ENCODE measurements around the gene PRKCA. TPM values are rescaled to one million over a fixed set of nuclear protein-coding genes. Genes with fewer than 3 reads are reported as not detected.
"Not testable (repeated sequence)": the region's sequence is repeated elsewhere in the genome, so short reads cannot be mapped to it uniquely, and the experiment has no call there.

The PRKCA gene
- polyA plus RNA-seq, 1 experiment = 66.8 TPM

GRCh38 chr17:66474806-66475497 lies 172.5 kb downstream of the PRKCA start:
- Histone ChIP-seq H3K27ac (ENCODE audit: low read depth, low read length) (no peak overlapping the region), H3K27me3 (ENCODE audit: control insufficient read depth, insufficient read depth, low read length) (no peaks in the 10 kb centered on the region), H3K9me3 (ENCODE audit: control insufficient read depth, insufficient read depth, low read length) (0 out of 2 replicates have a peak, but pooled peaks cover 4% of the 10 kb centered on the region), H3K4me3 (ENCODE audit: low read depth, low read length) (no peak overlapping the region)
- CTCF ChIA-PET = no interaction called here
- no peak for DNase-seq (ENCODE audit: low read depth, low spot score)
- no peak for TF ChIP-seq CTCF (IDR thresholded peaks at IDR 0.05; ENCODE audit: low read depth, low read length)
- POLR2A ChIA-PET = no interaction called here

- ChIA-PET CTCF (no interaction called here), POLR2A (no interaction called here)
- no peak for TF ChIP-seq CTCF (IDR thresholded peaks at IDR 0.05; ENCODE audit: low read depth, low read length)
- H3K4me3 ChIP-seq (ENCODE audit: low read depth, low read length) = no peak overlapping the region
- H3K27me3 ChIP-seq (ENCODE audit: control insufficient read depth, insufficient read depth, low read length) = no peaks in the 10 kb centered on the region
- no peak overlapping the region for H3K27ac ChIP-seq (ENCODE audit: low read depth, low read length)
- H3K9me3 ChIP-seq (ENCODE audit: control insufficient read depth, insufficient read depth, low read length) = 0 out of 2 replicates have a peak, but pooled peaks cover 4% of the 10 kb centered on the region
- DNase-seq (ENCODE audit: low read depth, low spot score) = no peak
These were observed 173.6 kb downstream of the PRKCA start for GRCh38 chr17:66476014-66476413.

GRCh38 chr17:66477615-66478283 lies 175.3 kb downstream of the PRKCA start:
- Histone ChIP-seq H3K27ac (ENCODE audit: low read depth, low read length) (no peak overlapping the region), H3K27me3 (ENCODE audit: control insufficient read depth, insufficient read depth, low read length) (no peaks in the 10 kb centered on the region), H3K4me3 (ENCODE audit: low read depth, low read length) (no peak overlapping the region), H3K9me3 (ENCODE audit: control insufficient read depth, insufficient read depth, low read length) (0 out of 2 replicates have a peak, but pooled peaks cover 4% of the 10 kb centered on the region)
- no peak for TF ChIP-seq CTCF (IDR thresholded peaks at IDR 0.05; ENCODE audit: low read depth, low read length)
- ChIA-PET CTCF (no interaction called here), POLR2A (interaction anchor here (0.5 to 1.2 kb wide), 3 partner anchors 11 to 181 kb away, joined by 3 read pairs; no protein-coding TSS in a partner anchor)
- no peak for DNase-seq (ENCODE audit: low read depth, low spot score)

GRCh38 chr17:66479230-66479889 lies 176.9 kb downstream of the PRKCA start:
- H3K27ac ChIP-seq (ENCODE audit: low read depth, low read length); POLR2A ChIA-PET; H3K4me3 ChIP-seq (ENCODE audit: low read depth, low read length); H3K9me3 ChIP-seq (ENCODE audit: control insufficient read depth, insufficient read depth, low read length); H3K27me3 ChIP-seq (ENCODE audit: control insufficient read depth, insufficient read depth, low read length); DNase-seq (ENCODE audit: low read depth, low spot score): not testable (repeated sequence)
- CTCF ChIA-PET = interaction anchor here (0.8 kb wide), 1 partner anchor 21 kb away, joined by 3 read pairs; no protein-coding TSS in a partner anchor

GRCh38 chr17:66480243-66480642 lies 177.8 kb downstream of the PRKCA start:
- no peak for TF ChIP-seq CTCF (IDR thresholded peaks at IDR 0.05; ENCODE audit: low read depth, low read length)
- DNase-seq (ENCODE audit: low read depth, low spot score) = no peak
- H3K27ac ChIP-seq (ENCODE audit: low read depth, low read length) = no peak overlapping the region
- ChIA-PET POLR2A (no interaction called here), CTCF (no interaction called here)
- 0 out of 2 replicates have a peak, but pooled peaks cover 4% of the 10 kb centered on the region for H3K9me3 ChIP-seq (ENCODE audit: control insufficient read depth, insufficient read depth, low read length)
- no peak overlapping the region for H3K4me3 ChIP-seq (ENCODE audit: low read depth, low read length)
- H3K27me3 ChIP-seq (ENCODE audit: control insufficient read depth, insufficient read depth, low read length) = no peaks in the 10 kb centered on the region
